BLaER1 treated with 17β-estradiol and CSF1 and Interleukin-3, amounts not matched to agents 10 nM and 100 nM (cell line): ENCODE measurements around the gene ROBO1.

Experiments used
- H3K27ac ChIP-seq, 11 experiments: shearing (Covaris generic); formaldehyde crosslinking; 2 replicates each; pipeline ENCODE4 v1.8.1; 2022
- H3K27me3 ChIP-seq, 11 experiments: shearing (Covaris generic); formaldehyde crosslinking; 2 replicates each; pipeline ENCODE4 v1.8.1; 2022
- H3K36me3 ChIP-seq, 11 experiments: shearing (Covaris generic); formaldehyde crosslinking; 2 replicates each; pipeline ENCODE4 v1.8.1; 2022
- H3K4me1 ChIP-seq, 10 experiments: shearing (Covaris generic); formaldehyde crosslinking; 2 replicates each; pipeline ENCODE4 v1.8.1; 2022
- H3K4me2 ChIP-seq, 11 experiments: shearing (Covaris generic); formaldehyde crosslinking; 2 replicates each; pipeline ENCODE4 v1.8.1; 2022
- H3K4me3 ChIP-seq, 10 experiments: shearing (Covaris generic); formaldehyde crosslinking; 2 replicates each; pipeline ENCODE4 v1.8.1; 2022
- H3K9ac ChIP-seq, 11 experiments: shearing (Covaris generic); formaldehyde crosslinking; 2 replicates each; pipeline ENCODE4 v1.8.1; 2022
- H3K9me3 ChIP-seq, 11 experiments: shearing (Covaris generic); formaldehyde crosslinking; replicated peaks in 1 of 11; 2 replicates each; pipeline ENCODE4 v1.8.1; 2022
- H4K20me1 ChIP-seq, 11 experiments: shearing (Covaris generic); formaldehyde crosslinking; 2 replicates each; pipeline ENCODE4 v1.8.1; 2022
- Cebpa-rat ChIP-seq, 11 experiments: shearing (Covaris generic); IDR thresholded peaks; 2 replicates each; pipeline ENCODE4 v1.8.1; 2022

Gene ROBO1

GRCh38 chr3:79139395-79140068, 628.3 kb downstream of the ROBO1 start:
- no peaks in the 10 kb centered on the region for H3K4me1 ChIP-seq
- H3K4me2 ChIP-seq, result no peak overlapping the region

GRCh38 chr3:79125313-79125984, 642.3 kb downstream of the ROBO1 start:
- TF ChIP-seq Cebpa-rat (IDR thresholded peaks at IDR 0.05), result no peak

More at GRCh38 chr3:79139395-79140068, 628.3 kb downstream of the ROBO1 start:
- Histone ChIP-seq H3K36me3 (no peaks in the 10 kb centered on the region), H3K27me3 (no peaks in the 10 kb centered on the region), H4K20me1 (no peaks in the 10 kb centered on the region), H3K9ac (no peak overlapping the region), H3K4me3 (no peak overlapping the region), H3K27ac (no peak overlapping the region), H3K9me3 (no peaks in the 10 kb centered on the region)
- no peak for TF ChIP-seq Cebpa-rat (IDR thresholded peaks at IDR 0.05)

DNA sequence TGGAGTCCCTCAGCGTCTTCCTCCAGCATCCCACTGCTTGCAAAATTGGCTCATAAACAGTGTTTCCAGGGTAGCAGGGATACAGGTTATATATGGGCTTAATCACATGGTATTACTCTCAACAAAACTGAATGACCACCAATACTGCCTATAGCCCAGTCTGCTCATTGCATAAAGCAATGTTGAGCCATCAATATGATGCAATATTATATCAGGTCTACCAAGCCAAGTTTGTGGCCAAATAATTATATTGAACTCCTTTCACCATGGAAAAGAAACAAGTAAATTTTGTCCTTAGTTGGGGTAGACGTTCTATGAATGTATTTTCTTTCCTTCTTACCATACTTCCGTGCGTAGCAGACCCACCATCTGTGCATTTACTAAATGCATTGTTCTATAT, 652.3 kb downstream of the ROBO1 start:
- Histone ChIP-seq H3K27me3 (no peaks in the 10 kb centered on the region), H3K4me2 (no peak overlapping the region), H3K9ac (no peak overlapping the region), H4K20me1 (no peaks in the 10 kb centered on the region), H3K4me1 (no peaks in the 10 kb centered on the region), H3K36me3 (no peaks in the 10 kb centered on the region), H3K4me3 (no peak overlapping the region), H3K27ac (no peak overlapping the region), H3K9me3 (no peaks in the 10 kb centered on the region)
- TF ChIP-seq Cebpa-rat (IDR thresholded peaks at IDR 0.05), result no peak

More at GRCh38 chr3:79125313-79125984, 642.3 kb downstream of the ROBO1 start:
- H3K4me3 ChIP-seq, result no peak overlapping the region
- H3K27ac ChIP-seq, result no peak overlapping the region
- H3K27me3 ChIP-seq, result no peaks in the 10 kb centered on the region
- no peaks in the 10 kb centered on the region for H4K20me1 ChIP-seq
- no peaks in the 10 kb centered on the region for H3K9me3 ChIP-seq
- H3K4me2 ChIP-seq, result no peak overlapping the region
- H3K36me3 ChIP-seq, result no peaks in the 10 kb centered on the region
- H3K4me1 ChIP-seq, result no peaks in the 10 kb centered on the region
- H3K9ac ChIP-seq, result no peak overlapping the region

DNA sequence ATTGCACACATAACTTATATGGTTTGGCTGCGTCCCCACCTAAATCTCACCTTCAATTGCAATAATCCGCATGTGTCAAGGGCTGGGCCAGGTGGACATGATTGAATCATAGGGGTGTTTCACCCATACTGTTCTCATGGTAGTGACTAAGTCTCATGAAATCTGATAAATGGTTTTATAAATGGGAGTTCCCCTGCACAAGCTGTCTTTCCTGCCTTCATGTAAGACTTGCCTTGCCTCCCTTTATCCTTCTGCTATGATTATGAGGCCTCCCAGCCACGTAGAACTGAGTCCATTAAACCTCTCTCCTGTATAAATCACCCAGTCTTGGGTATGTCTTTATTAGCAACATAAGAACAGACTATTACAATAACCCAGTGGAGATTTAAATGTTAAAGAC, 653.9 kb downstream of the ROBO1 start:
- no peaks in the 10 kb centered on the region for H4K20me1 ChIP-seq
- H3K4me1 ChIP-seq, result no peaks in the 10 kb centered on the region
- H3K4me3 ChIP-seq, result no peak overlapping the region
- no peaks in the 10 kb centered on the region for H3K27me3 ChIP-seq
- no peaks in the 10 kb centered on the region for H3K36me3 ChIP-seq
- H3K27ac ChIP-seq, result no peak overlapping the region
- H3K4me2 ChIP-seq, result no peak overlapping the region
- H3K9me3 ChIP-seq, result no peaks in the 10 kb centered on the region
- H3K9ac ChIP-seq, result no peak overlapping the region
- TF ChIP-seq Cebpa-rat (IDR thresholded peaks at IDR 0.05), result no peak

DNA sequence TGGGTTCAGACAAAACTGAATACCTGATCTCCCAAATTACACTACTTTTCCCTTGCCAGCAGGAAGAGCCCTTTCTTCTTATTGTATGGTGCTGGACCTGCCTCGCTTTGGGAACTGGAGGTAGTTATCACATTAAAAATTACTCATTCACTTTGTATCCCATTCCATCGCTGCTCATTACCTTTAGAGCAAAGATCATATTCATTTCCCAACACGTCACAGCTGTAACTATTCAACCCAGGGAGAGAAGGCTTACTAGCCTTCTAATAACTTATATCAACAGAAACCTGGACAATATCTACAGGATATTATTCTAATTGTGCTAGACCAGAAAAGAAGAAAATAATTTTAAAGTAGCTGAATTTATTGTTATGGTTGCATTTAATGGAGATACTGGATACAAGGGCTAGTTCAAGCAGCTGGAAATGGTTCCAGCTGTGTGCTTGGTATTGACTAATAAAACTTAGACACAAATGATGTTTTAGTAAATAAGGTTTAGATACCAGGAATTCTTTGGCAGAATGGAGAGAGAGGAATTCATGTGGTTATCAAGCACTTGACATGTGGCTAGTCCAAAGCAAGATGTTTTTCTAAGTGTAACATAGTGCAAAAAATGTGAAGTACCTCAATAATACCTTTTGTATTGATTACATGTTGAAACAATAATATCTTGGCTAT, 656.3 kb downstream of the ROBO1 start:
- H3K4me3 ChIP-seq, result no peak overlapping the region
- no peak for TF ChIP-seq Cebpa-rat (IDR thresholded peaks at IDR 0.05)
- H3K4me1 ChIP-seq, result no peaks in the 10 kb centered on the region
- no peak overlapping the region for H3K27ac ChIP-seq
- H3K4me2 ChIP-seq, result no peak overlapping the region
- H3K9ac ChIP-seq, result no peak overlapping the region
- H3K36me3 ChIP-seq, result no peaks in the 10 kb centered on the region
- H3K9me3 ChIP-seq, result no peaks in the 10 kb centered on the region
- H4K20me1 ChIP-seq, result no peaks in the 10 kb centered on the region
- H3K27me3 ChIP-seq, result no peaks in the 10 kb centered on the region

GRCh38 chr3:79109754-79110153, 658.0 kb downstream of the ROBO1 start:
- Histone ChIP-seq H3K4me1 (no peaks in the 10 kb centered on the region), H3K9me3 (no peaks in the 10 kb centered on the region)
- TF ChIP-seq Cebpa-rat (IDR thresholded peaks at IDR 0.05), result no peak

GRCh38 chr3:79103307-79103706, 664.5 kb downstream of the ROBO1 start:
- Histone ChIP-seq H3K27ac (no peak overlapping the region), H3K36me3 (no peaks in the 10 kb centered on the region), H4K20me1 (no peaks in the 10 kb centered on the region), H3K9me3 (no peaks in the 10 kb centered on the region), H3K4me3 (no peak overlapping the region), H3K4me1 (no peaks in the 10 kb centered on the region), H3K9ac (no peak overlapping the region), H3K27me3 (no peaks in the 10 kb centered on the region), H3K4me2 (no peak overlapping the region)
- no peak for TF ChIP-seq Cebpa-rat (IDR thresholded peaks at IDR 0.05)

More at GRCh38 chr3:79109754-79110153, 658.0 kb downstream of the ROBO1 start:
- no peaks in the 10 kb centered on the region for H3K36me3 ChIP-seq
- no peaks in the 10 kb centered on the region for H4K20me1 ChIP-seq
- no peak overlapping the region for H3K4me2 ChIP-seq
- H3K27me3 ChIP-seq, result no peaks in the 10 kb centered on the region
- no peak overlapping the region for H3K4me3 ChIP-seq
- H3K9ac ChIP-seq, result no peak overlapping the region
- H3K27ac ChIP-seq, result no peak overlapping the region

GRCh38 chr3:79097964-79098660, 669.7 kb downstream of the ROBO1 start:
- no peaks in the 10 kb centered on the region for H3K4me1 ChIP-seq
- TF ChIP-seq Cebpa-rat (IDR thresholded peaks at IDR 0.05), result no peak
- H4K20me1 ChIP-seq, result no peaks in the 10 kb centered on the region
- H3K4me2 ChIP-seq, result no peak overlapping the region
- no peaks in the 10 kb centered on the region for H3K36me3 ChIP-seq
- no peak overlapping the region for H3K27ac ChIP-seq
- H3K27me3 ChIP-seq, result no peaks in the 10 kb centered on the region
- no peaks in the 10 kb centered on the region for H3K9me3 ChIP-seq
- no peak overlapping the region for H3K4me3 ChIP-seq
- no peak overlapping the region for H3K9ac ChIP-seq

DNA sequence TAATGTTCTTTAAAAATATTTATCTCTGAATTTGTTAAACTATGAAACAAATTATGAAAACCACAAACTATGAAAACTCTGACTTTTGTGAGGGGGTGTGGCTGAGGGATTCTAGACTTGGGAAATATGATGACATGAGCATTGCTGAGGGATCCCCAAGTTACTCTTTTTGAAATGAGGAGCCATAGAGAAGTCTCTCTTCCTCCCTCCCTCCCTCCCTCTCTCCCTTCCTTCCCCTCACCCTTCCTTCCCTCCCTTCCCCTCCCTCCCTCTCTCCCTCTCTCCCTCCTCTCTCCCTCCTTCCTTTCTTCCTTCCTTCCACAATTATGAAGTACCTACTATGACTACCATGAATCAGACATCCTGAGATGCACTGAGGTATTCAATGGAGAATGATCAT, 673.1 kb downstream of the ROBO1 start:
- Histone ChIP-seq H3K4me1 (no peaks in the 10 kb centered on the region), H4K20me1 (no peaks in the 10 kb centered on the region), H3K9me3 (no peaks in the 10 kb centered on the region), H3K36me3 (no peaks in the 10 kb centered on the region), H3K4me3 (no peak overlapping the region), H3K27me3 (no peaks in the 10 kb centered on the region), H3K4me2 (no peak overlapping the region), H3K9ac (no peak overlapping the region), H3K27ac (no peak overlapping the region)
- TF ChIP-seq Cebpa-rat (IDR thresholded peaks at IDR 0.05), result no peak
